MM.1S (cell line): Measurements from ENCODE around the gene RAI1.

Experiments
- CTCF ChIP-seq: fragments of 300-600 bp; sonication (generic); IDR thresholded peaks from 2 replicates; pipeline ENCODE4 v1.5.1; 2016; ENCODE audit warnings: antibody characterized with exemption, low read length, mixed read lengths
- EZH2phosphoT487 ChIP-seq: fragments of 300-600 bp; sonication (generic); IDR thresholded peaks from 2 replicates; pipeline ENCODE4 v1.6.1; 2018; ENCODE audit warnings: antibody characterized with exemption, low read length

- TF ChIP-seq EZH2phosphoT487 (no peak), CTCF (no peak)
These were observed 84.3 kb downstream of the RAI1 start for GRCh38 chr17:17765359-17766076.
